H9 (cell line): ENCODE results near the gene SLCO4A1. TPM values are rescaled to one million over a fixed set of nuclear protein-coding genes. Genes with fewer than 3 reads are reported as not detected.

Experiments used
- DNase-seq: peaks from one replicate; pipeline ENCODE4 v3.0.0-alpha.2; 2017
- H2AFZ ChIP-seq: one replicate; pipeline ENCODE4 v1.6.1; 2013; ENCODE audit warnings: mild to moderate bottlenecking, low read length, control low read depth, moderate library complexity
- H2AK5ac ChIP-seq: 2 replicates; pipeline ENCODE4 v1.6.1; 2013; ENCODE audit warnings: low read length, control low read depth, mixed read lengths; ENCODE audit not compliant: insufficient read length
- H2BK120ac ChIP-seq: one replicate; pipeline ENCODE4 v1.6.1; 2013; ENCODE audit warnings: low read depth, mild to moderate bottlenecking, low read length, control low read depth, inconsistent platforms; ENCODE audit not compliant: poor library complexity, severe bottlenecking
- H2BK12ac ChIP-seq: 2 replicates; pipeline ENCODE4 v1.6.1; 2013; ENCODE audit warnings: low read length, control low read depth, mixed read lengths, low read depth; ENCODE audit not compliant: insufficient read length
- H2BK15ac ChIP-seq: 2 replicates; pipeline ENCODE4 v1.6.1; 2013; ENCODE audit warnings: low read depth, low read length, control low read depth
- H2BK20ac ChIP-seq: one replicate; pipeline ENCODE4 v1.6.1; 2013; ENCODE audit warnings: low read depth, mild to moderate bottlenecking, low read length, control low read depth, inconsistent platforms; ENCODE audit not compliant: poor library complexity, severe bottlenecking
- H2BK5ac ChIP-seq: 2 replicates; pipeline ENCODE4 v1.6.1; 2013; ENCODE audit warnings: low read length, control low read depth, mixed read lengths; ENCODE audit not compliant: insufficient read length
- H3K14ac ChIP-seq: 2 replicates; pipeline ENCODE4 v1.6.1; 2013; ENCODE audit warnings: low read length, control low read depth; ENCODE audit not compliant: insufficient read depth
- H3K18ac ChIP-seq: 2 replicates; pipeline ENCODE4 v1.6.1; 2013; ENCODE audit warnings: low read depth, mild to moderate bottlenecking, mixed read lengths, low read length, control low read depth; ENCODE audit not compliant: insufficient read length
- H3K23ac ChIP-seq: 2 replicates; pipeline ENCODE4 v1.6.1; 2013; ENCODE audit warnings: low read length, control low read depth, mixed read lengths, low read depth; ENCODE audit not compliant: insufficient read length
- H3K23me2 ChIP-seq: 2 replicates; pipeline ENCODE4 v1.6.1; 2013; ENCODE audit warnings: low read depth, mild to moderate bottlenecking, mixed read lengths, low read length, control low read depth; ENCODE audit not compliant: insufficient read length, poor library complexity, severe bottlenecking
- H3K27ac ChIP-seq: 2 replicates; pipeline ENCODE4 v1.5.1; 2013; ENCODE audit warnings: low read length, control low read depth, mixed read lengths, low read depth; ENCODE audit not compliant: insufficient read length
- H3K27me3 ChIP-seq: 2 replicates; pipeline ENCODE4 v1.6.1; 2013; ENCODE audit warnings: low read length, control low read depth, inconsistent platforms; ENCODE audit not compliant: insufficient read depth
- H3K4ac ChIP-seq: 2 replicates; pipeline ENCODE4 v1.6.1; 2013; ENCODE audit warnings: low read depth, mild to moderate bottlenecking, control low read depth, inconsistent platforms, low read length, moderate library complexity
- H3K4me1 ChIP-seq: 2 replicates; pipeline ENCODE4 v1.6.1; 2013; ENCODE audit warnings: low read length, control low read depth, inconsistent platforms; ENCODE audit not compliant: insufficient read depth
- H3K4me2 ChIP-seq: 2 replicates; pipeline ENCODE4 v1.6.1; 2013; ENCODE audit warnings: low read length, control low read depth, mixed read lengths; ENCODE audit not compliant: insufficient read length, insufficient read depth
- H3K56ac ChIP-seq: 2 replicates; pipeline ENCODE4 v1.6.1; 2013; ENCODE audit warnings: low read depth, mild to moderate bottlenecking, mixed read lengths, low read length, control low read depth; ENCODE audit not compliant: insufficient read length
- H3K79me1 ChIP-seq: 2 replicates; pipeline ENCODE4 v1.6.1; 2013; ENCODE audit warnings: low read depth, mild to moderate bottlenecking, moderate library complexity, low read length, control low read depth, inconsistent platforms; ENCODE audit not compliant: insufficient read depth, poor library complexity, severe bottlenecking
- H3K79me2 ChIP-seq: 2 replicates; pipeline ENCODE4 v1.6.1; 2013; ENCODE audit warnings: low read length, control low read depth, inconsistent platforms; ENCODE audit not compliant: insufficient read depth
- H3K9ac ChIP-seq: 2 replicates; pipeline ENCODE4 v1.6.1; 2013; ENCODE audit warnings: low read length, control low read depth, mixed read lengths; ENCODE audit not compliant: insufficient read length; ENCODE audit errors: extremely low read depth
- H3K9me3 ChIP-seq: one replicate; pipeline ENCODE4 v1.6.1; 2013; ENCODE audit warnings: low read depth, low read length, inconsistent platforms; ENCODE audit not compliant: control insufficient read depth
- H3T11ph ChIP-seq: one replicate; pipeline ENCODE4 v1.6.1; 2013; ENCODE audit warnings: mild to moderate bottlenecking, low read length, control low read depth, inconsistent platforms
- H4K20me1 ChIP-seq: one replicate; pipeline ENCODE4 v1.6.1; 2013; ENCODE audit not compliant: control insufficient read depth, insufficient read length, insufficient read depth
- H4K5ac ChIP-seq: 2 replicates; pipeline ENCODE4 v1.6.1; 2013; ENCODE audit warnings: low read depth, mild to moderate bottlenecking, mixed read lengths, low read length, control low read depth; ENCODE audit not compliant: insufficient read length
- H4K8ac ChIP-seq: replicated peaks from 2 replicates; pipeline ENCODE4 v1.6.1; 2013; ENCODE audit warnings: low read length, control low read depth, mixed read lengths, low read depth; ENCODE audit not compliant: insufficient read length
- H4K91ac ChIP-seq: 2 replicates; pipeline ENCODE4 v1.6.1; 2013; ENCODE audit warnings: low read depth, mild to moderate bottlenecking, moderate library complexity, mixed read lengths, low read length, control low read depth; ENCODE audit not compliant: insufficient read length
- H3K27ac Mint-ChIP-seq, 3 experiments: 2 replicates in 2 of 3; 3 replicates in 1 of 3; pipeline ENCODE4 v1.8.0; 2020 to 2021; ENCODE audit warnings: mixed read lengths in 3 of 3, mild to moderate bottlenecking in 1 of 3, moderate library complexity in 1 of 3
- H3K27me3 Mint-ChIP-seq: 2 replicates; pipeline ENCODE4 v1.8.0; 2021; ENCODE audit warnings: low read depth, mild to moderate bottlenecking, moderate library complexity, mixed read lengths
- H3K36me3 Mint-ChIP-seq, 3 experiments: 2 replicates in 2 of 3; 3 replicates in 1 of 3; pipeline ENCODE4 v1.8.0; 2020 to 2021; ENCODE audit warnings: low read depth in 3 of 3, mixed read lengths in 3 of 3; ENCODE audit not compliant: insufficient read depth in 1 of 3
- H3K4me1 Mint-ChIP-seq, 2 experiments: 2 replicates each; pipeline ENCODE4 v1.8.0; 2020; ENCODE audit warnings: mixed read lengths in 2 of 2
- H3K4me3 Mint-ChIP-seq, 2 experiments: 2 replicates in 1 of 2; 3 replicates in 1 of 2; pipeline ENCODE4 v1.8.0; 2020 to 2021; ENCODE audit warnings: mild to moderate bottlenecking in 2 of 2, mixed read lengths in 2 of 2, moderate library complexity in 1 of 2
- H3K9me3 Mint-ChIP-seq, 2 experiments: 2 replicates in 1 of 2; 3 replicates in 1 of 2; pipeline ENCODE4 v1.8.0; 2020; ENCODE audit warnings: mild to moderate bottlenecking in 2 of 2, mixed read lengths in 2 of 2, moderate library complexity in 1 of 2
- CTCF ChIP-seq: fragments of 200-600 bp; sonication (generic); conservative IDR thresholded peaks from 3 replicates; pipeline ENCODE4 v1.8.0; 2021; ENCODE audit warnings: antibody characterized with exemption, mild to moderate bottlenecking
- WGBS: extraction: QIAGEN DNeasy Blood & Tissue Kit; methylation state at CpG from one replicate; pipeline ENCODE4 v1.1.7; 2013; ENCODE audit warnings: missing lambda C conversion rate, low lambda C conversion rate, mixed read lengths; ENCODE audit not compliant: insufficient read length; ENCODE audit errors: extremely low coverage; 5-methylcytosine and 5-hydroxymethylcytosine counted together
- total RNA-seq: library from RNA; stranded (reverse); gene quantifications from 2 replicates; pipeline ENCODE4 v1.2.1, GENCODE V29; 2021

Gene SLCO4A1
- total RNA-seq, 1 experiment from 2014 or later, result 9.4 TPM

GRCh38 chr20:62666736-62667529, 24.6 kb downstream of the SLCO4A1 start:
- H2BK12ac ChIP-seq, result no peak overlapping the region
- H3K4ac ChIP-seq, result no peak overlapping the region
- no peak overlapping the region for H3K4me3 Mint-ChIP-seq
- H3K4me1 ChIP-seq, result no peaks in the 10 kb centered on the region
- H4K8ac ChIP-seq, result no peak overlapping the region
- no peak overlapping the region for H4K91ac ChIP-seq
- no peaks in the 10 kb centered on the region for H3K9me3 ChIP-seq
- no peak overlapping the region for H3K27ac ChIP-seq
- H3K18ac ChIP-seq, result no peak overlapping the region
- H3K4me2 ChIP-seq, result no peak overlapping the region
- H2AFZ ChIP-seq, result no peak overlapping the region
- no peak overlapping the region for H4K5ac ChIP-seq
- no peak overlapping the region; a peak in 1 of 7 replicates for H3K27ac Mint-ChIP-seq
- no CpG with 5 or more reads among the region's 27 CpGs for WGBS
- H3K4me1 Mint-ChIP-seq, result peaks cover 10% of the 10 kb centered on the region in 2 experiments
- no peaks in the 10 kb centered on the region for H3K9me3 Mint-ChIP-seq
- no peak overlapping the region; the same call in 1 of the 2 replicates for H3K14ac ChIP-seq
- DNase-seq, result no peak
- H3K23ac ChIP-seq, result no peak overlapping the region
- no peak overlapping the region for H3K56ac ChIP-seq
- no peak overlapping the region for H3K9ac ChIP-seq
- no peaks in the 10 kb centered on the region for H3K79me2 ChIP-seq
- H2BK20ac ChIP-seq, result no peak overlapping the region
- H3K79me1 ChIP-seq, result no peaks in the 10 kb centered on the region
- H3T11ph ChIP-seq, result no peak overlapping the region
- H2AK5ac ChIP-seq, result no peak overlapping the region
- H3K23me2 ChIP-seq, result no peaks in the 10 kb centered on the region
- H2BK5ac ChIP-seq, result no peak overlapping the region
- H3K27me3 ChIP-seq, result no peaks in the 10 kb centered on the region
- no peak overlapping the region for H2BK15ac ChIP-seq
- H3K27me3 Mint-ChIP-seq, result no peaks in the 10 kb centered on the region
- H4K20me1 ChIP-seq, result no peaks in the 10 kb centered on the region
- peaks cover 0 to 2% (median 0%) of the 10 kb centered on the region in 3 experiments; a peak in 1 of 7 replicates for H3K36me3 Mint-ChIP-seq
- no peak for TF ChIP-seq CTCF
- H2BK120ac ChIP-seq, result no peak overlapping the region
